NCI-H146 treated with DMSO at 0.1 percent for 48 hours (cell line): ENCODE results near the gene CENPO.
A peak's percentile ranks its signal among the peaks of the same experiment; 100 is the strongest.
"Not testable (repeated sequence)": the region's sequence is repeated elsewhere in the genome, so short reads cannot be mapped to it uniquely, and the experiment has no call there.

ENCODE experiments used
- DNase-seq: peaks from one replicate; lab custom pipeline; 2025; ENCODE audit not compliant: unreplicated experiment; lab: John Stamatoyannopoulos, UW

Gene CENPO

DNA sequence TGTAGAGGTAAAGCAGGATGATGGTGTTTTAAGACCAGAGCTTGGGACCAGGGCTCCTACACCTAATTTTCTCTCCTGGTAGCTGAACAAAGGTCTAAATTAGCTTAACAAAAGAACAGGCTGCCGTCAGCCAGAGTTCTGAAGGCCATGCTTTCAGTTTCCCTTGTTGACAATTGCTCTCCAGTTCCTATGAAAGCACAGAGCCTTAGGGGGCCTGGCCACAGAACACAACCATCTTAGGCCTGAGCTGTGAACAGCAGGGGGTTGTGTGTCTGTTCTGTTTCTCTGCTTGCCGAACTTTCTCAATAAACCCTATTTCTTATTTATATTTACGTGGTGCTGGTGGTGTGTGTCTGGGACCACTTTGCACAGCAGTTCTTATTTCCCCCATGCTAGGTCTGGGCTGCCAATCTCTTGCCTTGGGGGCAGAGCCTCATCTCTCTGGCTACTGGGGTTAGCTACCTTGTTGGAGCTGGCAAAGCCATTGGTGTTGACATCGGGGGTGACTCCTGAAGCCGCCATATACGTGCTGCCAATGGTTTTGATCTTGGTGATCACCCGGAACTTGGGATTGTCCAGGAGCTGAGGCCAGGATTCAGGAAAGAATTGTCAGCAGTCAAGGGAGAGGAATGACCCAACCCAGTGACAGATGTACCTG is 29.0 kb downstream of the CENPO start:
- peak; percentile 87 for DNase-seq

DNA sequence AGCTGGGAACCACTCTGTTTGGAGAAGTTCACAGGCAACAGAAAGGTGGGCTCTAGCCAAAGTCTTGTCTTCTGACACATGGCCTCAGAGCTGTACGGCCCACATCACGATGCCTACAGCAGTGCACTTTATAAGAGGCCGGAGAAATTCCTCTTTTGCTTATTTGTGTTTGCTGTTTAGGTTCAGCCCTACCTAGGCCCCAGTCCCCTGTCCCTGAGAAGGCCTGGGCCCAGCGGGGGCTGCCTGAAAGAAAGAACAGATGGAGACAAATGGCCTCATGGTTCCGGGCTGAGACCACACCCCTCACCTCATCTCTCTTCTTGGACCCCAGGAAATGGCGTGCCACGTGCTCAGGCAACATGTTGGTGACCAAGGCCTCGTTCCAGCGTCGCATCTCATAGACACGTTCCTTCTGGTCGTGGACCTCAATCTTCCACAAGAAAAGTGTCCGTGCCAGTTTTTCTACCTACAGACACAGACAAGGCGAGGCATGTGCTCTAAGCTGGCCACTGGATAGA is 30.9 kb downstream of the CENPO start:
- DNase-seq: no peak

DNA sequence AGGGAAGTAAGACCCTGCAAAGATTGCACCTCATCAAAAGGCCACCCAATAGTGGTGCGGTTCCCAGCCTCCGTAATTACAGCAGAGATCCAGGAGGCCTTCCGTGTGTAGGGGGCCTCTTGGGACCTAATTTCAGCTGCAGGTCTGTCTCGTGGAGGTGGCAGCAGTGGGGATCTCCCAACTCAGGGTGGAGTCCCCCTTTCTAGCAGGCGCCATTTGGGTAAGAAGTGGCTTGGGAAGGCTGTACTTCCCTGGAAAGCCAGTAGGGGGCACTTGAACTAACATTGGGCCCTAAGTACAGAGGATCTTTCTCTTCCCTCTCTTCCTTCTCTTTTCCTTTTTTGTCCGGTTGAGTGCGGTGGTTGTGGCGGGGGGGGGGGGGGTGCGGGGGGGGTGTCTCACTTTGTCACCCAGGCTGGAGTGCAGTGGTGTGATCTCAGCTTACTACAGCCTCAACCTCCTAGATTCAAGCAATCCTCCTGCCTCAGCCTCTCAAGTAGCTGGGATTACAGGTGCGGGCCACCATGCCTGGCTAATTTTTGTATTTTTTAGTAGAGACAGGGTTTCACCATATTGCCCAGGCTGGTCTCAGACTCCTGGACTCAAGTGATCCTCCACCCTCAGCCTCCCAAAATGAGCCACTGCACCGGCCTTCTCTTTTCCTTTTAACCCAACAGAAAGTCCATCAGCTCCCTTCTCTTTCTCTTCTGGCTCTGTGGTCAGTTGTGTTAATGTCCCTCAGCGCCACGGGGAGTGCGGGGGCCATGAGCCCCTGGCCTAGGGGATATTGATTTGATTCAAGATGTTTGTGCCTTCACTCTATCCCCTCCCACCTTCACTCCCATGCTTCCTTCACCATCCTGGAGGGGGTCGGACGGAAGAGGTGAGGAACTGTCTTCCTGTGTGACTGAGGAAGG is 32.0 kb downstream of the CENPO start:
- no peak for DNase-seq

DNA sequence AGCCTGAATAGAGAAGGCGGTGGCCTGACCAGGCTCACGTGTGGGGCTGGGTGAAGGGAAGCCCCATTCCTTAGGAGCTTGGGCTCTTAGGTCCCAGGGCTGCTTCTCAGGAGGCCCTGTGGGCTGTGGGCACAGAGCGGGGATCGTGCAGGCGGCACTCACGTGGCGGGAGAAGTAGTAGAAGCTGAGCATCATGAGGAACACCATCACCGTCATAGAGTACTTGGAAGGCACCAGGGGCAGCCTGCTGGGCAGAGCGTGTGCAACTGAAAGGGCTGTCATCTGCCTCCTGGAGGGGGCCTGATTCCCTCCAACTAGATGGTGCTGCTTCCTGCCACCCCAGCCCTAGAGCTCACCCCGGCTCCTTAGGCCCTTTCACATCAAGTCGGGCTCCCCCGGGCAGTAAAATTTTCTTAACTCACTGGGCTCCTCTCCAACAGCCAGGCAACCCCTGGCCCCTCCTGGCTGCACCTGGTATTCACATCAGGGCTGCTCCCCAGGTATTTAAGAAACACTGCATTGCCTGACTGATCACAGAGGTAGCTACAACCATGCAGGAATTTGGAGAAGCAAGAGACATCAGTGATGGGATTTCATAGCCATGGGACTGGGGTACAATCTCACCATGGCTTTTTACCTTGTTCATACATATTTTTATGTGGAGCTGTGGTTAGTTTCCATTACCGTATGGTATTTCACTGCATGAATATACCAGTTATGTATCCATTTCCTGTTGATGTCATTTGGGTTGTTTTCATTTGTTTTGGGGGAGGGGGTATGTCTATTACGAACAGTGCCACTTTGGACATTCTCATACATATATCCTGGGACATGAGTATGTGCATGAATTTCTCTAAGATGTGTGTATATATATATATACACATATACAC is 32.9 kb downstream of the CENPO start:
- no peak for DNase-seq

DNA sequence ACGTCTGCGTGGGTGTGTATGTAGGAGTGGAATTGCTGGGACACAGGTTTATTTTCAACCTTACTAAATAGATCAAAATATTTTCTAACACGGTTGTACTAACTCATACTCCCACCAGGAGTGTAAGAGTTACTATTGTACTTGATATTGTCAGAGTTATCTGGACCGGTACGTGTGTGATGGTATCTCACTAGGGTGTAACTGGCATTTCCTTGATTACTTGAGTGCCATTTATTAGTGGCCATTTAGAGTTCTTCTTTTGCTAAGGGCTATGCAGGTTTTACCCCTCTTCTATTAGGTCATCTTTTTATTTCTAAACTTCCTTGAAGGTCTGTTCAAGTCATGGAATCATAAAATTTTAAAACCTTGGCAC is 33.5 kb downstream of the CENPO start:
- no peak for DNase-seq

DNA sequence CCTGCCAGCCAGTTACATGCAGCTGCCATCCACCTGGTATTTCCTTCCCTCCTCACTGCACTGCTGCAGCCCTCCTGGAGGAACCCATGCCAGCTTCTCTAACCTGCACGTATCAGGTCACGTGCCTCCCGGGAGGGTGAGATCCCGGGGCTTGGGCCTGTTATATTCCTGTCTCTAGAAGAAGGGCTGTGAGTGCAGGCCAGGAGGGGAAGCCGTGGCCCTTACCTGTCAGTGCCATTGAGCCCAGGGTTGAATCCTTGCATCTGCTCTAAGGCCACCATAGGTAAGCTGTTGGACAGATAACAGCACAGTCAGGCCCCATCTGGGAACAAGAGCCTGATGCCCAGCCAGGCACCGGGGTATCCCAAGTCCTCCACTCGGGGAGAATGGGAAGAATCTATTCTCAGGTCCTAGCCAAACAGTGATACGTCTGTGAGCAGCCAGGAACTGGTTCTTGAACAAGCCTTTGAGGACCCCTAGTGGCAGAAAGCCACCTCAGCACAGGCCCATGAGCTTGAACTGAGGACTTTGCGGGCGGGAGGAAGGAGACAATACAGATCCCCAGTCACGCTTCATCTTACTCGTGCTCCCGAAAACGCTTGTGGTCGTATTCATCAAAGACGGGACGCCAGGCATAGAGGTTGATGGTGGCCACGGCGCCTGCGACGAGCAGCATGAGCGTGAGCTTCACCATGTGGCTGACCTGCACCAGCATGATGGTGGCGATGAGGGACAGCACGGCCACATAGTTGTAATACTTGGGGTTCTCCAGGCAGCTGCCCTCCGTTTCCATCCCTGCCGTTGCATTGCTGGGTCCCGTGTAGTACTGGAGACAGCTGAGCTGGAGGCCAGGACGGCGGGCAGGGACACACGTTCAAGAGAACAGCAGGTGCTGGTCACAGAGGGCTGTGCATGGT is 34.4 kb downstream of the CENPO start:
- peak; percentile 40 for DNase-seq

DNA sequence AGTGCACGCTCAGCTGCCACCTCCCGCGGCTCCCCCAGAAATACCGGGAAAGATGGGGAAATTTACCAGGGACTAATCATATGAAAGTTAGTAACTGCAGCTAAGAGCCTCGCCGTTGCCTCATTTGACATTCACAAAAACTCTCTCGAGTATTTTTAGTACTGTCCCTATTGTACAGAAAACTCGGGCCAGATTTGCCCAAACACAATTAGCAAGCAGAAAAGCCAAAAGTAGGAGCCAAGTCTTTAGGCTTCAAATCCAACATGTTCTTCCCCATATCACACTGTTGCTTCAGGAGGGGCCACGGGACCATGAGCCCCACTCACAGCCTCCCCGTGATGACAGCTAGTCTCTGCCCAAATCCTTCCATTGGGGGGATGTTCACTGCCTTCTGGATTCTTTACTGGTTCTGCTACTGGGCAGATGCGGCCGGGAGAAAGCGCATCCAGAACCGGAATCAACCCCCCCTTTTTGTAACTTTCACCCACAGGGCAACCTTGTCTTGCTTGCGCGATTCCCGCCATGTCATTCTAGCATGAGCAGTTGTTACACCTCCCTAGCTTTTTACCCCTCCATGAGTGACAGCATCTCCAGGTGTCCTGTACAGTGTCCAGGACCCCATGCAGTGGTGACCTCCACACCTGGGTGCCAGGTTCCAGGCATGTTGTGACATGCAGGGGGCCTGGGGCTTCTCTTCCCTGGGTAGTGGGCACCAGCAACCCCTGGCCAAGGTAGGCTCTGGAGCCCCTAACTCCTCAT is 35.2 kb downstream of the CENPO start:
- no peak for DNase-seq

DNA sequence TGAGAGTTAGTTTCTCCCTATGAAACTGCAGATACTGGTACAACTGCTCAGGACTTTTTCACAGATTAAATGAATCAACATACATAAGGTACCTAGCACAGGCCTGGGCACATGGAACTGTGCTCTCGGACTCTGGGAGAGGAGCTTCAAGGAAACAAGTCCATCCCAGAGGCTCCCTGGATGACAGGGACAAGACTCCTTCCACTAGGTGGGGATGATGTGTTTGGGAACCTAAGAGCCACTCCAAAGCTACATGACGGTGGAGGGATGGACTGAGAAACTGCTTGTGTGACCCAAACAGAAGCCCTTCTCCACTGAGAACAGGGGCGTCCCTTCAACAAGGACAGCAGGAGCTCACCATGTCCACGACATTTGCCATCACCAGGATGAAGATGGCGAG is 37.1 kb downstream of the CENPO start:
- no peak for DNase-seq

DNA sequence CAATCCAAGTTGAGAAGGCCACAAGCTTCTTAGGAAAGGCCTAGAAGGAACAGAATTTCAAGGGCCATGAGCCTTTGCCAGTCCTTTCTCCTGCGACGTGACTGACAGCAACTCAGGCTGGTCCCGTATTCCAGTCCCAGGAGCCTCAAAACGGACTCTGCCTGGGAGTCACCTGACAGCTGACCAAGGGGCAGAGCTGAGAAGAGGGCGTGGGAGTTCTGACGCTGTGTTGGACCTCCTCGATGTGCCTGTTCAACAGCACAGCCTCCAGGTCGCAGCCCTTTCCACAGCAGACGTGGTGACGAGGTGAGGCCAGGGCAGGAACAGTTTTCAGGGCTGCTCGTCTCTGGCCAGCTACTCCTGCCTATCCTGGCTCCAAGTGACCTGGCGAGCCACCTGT is 37.6 kb downstream of the CENPO start:
- DNase-seq: no peak

DNA sequence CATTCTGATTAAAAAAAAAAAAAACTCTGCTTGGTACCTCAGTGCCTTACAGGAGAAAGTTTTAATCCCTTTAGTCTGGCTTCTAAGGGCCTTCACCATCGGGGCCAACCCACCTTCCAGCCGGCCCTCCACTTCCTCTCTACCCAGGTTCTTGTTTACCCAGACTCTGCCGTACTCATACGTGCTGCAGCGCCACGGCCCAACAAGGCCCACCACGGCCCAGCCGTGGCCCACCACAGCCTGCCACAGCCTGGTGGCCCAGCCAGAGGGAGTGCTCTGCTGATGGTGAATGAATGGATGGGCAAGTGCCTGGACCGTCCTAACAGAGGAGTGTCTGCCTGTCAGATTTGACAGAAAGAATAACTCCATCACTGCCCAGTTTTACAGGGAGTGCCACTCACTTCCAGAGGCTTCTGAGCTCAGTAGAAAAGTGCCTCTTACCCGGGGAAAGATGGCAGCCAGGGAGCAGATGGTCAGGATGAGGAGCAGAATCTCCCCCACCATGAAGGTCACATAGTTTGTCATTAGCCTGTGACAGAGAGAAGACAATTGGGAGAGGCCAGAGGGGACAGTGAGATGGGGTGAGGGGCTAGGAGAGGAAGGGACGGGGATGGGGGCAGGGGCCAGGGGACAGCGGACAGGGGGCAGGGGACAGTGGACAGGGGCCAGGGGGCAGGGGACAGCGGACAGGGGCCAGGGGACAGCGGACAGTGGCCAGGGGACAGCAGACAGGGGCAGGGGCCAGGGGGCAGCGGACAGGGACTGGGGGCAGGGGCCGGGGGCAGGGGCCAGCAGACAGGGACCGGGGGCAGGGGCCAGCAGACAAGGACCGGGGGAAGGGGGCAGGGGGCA is 38.2 kb downstream of the CENPO start:
- DNase-seq: no peak

DNA sequence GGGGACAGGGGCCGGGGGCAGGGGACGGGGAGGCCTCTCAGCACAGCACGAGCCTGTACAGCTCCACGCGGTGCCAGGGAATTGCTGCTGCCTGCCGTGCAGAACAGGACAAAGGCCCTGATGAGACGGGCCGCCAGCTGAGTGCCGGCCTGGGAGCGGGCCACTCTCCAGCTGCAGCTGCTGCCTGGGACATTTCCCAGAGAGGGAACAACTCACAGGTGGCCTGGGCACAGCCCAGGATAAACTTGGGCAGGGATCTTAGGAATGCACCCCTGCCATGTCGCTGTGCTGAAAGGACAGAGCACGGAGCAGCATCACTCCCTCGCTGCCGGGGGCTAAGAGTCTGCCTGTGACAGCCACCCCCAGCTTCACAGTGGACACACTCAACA is 38.8 kb downstream of the CENPO start:
- no peak for DNase-seq

DNA sequence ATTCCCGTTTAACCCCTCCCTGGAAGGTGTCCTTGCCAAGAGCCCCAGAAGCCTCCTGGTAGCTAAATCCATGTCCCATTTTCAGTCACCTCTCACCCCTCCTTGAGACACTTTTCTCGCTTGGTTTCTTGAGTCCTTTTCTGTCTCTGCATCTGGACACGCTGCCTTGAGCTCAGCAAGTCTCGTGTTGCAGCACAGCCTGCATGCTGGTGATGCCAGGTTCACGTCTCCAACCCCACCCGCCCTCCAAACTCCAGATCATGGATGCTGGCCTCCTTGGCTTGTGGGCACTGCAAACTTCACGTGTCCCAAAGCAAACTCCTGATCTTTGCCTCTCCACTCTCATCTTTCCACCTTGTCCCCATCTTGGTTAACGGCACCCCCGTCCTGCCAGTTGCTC is 39.3 kb downstream of the CENPO start:
- no peak for DNase-seq

DNA sequence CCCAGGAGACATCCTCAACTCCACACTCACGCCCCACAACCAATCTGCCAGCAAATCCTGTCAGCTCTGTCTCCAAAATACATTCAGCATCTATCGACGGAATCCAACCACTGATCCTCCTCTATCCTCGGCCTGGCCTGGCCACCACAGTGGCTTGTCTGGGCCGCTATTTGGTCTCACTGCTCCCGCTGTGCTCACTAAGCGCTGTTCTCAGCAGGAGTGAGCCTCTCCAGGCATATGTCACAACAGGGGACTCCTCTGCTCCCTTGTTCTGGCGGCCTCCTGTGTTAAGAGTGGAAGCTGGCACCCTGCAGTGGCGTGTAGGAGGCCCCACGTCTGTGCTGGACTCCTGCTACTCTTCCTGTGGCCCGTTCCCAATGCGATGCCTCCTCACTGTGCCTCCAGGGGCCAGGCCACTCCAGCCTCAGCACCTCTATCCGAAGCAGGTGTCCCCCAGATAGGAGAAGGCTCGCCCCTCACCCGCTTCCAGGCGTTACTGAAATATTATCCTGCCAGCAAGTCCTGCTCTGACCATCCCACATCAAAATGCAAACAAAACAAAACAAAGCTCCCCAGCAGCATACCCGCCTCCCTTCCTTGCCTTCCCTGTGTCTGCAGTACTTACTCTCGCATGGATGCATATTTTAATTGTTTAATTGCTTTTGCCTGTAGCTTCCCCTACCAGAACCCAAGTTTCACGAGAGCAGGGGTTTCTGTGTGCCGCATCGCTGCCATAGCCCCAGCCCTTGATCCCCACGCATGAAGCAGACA is 39.9 kb downstream of the CENPO start:
- DNase-seq: peak; percentile 97

DNA sequence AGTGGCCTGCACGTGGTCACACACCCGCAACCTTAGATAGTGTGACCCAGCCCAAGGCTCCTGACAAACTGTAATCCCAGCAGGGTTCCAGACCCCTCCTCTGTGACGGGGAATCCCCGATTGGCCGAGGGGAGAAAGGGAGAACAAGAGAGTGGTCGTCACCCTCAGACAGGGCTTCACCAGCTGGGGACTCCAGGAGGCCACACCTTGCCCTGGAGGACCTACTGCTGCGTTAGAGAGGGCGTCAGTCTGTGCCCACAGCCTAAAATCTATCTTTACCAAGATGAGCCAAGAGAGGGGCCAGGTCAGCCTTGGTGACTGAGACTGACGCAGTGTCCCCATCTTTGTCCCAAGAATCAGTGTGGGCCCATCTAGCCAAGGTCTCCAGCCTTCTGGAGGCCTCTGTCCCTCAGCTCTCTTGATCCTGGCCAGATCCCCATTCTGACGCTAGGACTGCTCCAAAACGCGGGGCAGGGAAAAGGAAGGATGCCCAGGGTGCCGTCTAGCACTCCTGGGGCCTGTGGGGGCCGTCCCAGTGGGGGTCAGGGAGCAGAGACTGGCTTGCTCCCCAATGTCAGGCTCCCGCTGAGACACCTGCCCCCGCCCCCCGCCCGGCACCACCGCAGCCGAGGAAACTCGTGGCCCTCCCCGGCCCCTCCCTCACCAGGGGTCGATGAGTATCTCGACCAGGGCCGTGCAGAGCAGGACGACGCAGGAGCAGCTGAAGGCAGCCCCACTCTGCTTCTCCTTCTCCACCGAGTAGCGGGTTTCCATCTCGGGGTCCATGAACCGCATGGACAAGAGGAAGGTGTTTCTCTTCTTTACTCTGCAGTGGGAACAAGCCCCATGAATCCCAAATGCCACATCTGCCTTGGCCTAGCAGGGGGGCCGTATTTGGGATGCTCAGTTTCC is 40.9 kb downstream of the CENPO start:
- no peak for DNase-seq

DNA sequence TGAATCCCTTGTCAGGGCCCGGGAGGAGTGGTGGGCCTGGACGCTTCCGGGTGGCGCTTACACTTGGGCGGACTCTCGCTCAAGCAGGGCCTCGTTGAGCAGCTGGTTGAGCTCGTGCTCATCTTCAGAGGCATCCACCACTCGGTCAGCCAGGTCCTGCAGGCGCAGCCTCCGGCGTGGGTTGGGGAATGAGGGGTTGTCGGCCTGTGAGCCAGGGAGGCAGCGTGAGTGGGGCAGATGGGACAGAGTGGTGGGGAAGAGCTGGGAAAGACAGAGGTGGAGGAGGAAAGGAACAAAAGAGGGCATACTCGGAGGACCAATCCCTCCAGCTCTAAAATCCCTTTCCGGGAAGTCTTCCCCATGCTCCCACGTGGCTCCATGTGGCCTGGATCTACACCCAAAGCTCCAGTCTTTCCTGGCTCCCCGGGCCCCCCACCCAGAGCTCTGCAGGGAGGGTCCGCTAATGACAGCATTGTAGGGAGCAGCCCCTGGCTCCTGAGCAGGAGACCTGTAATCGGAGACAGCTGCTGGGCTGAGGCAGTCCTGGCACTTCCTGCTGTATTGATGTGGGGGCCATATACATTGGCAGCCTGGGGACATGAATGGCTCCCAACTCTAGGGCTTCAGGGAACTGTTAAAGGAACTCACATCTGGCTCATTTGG is 41.6 kb downstream of the CENPO start:
- no peak for DNase-seq

DNA sequence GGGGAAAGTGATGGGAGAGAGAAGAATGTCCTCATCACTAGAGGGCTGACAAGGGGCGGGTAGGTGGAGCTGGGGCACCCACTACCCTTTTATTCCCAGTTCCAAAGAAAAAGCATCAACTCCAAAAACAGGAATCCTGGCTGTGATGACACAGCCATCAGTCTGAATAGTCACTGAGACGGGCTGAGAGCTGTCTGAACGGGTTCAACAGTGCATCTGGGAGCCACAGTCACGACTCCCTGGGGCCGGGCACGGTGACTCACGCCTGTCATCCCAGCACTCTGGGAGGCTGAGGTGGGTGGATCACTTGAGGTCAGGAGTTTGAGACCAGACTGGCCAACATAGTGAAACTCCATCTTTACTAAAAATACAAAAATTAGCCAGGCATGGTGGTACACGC is 42.2 kb downstream of the CENPO start:
- not testable (repeated sequence) for DNase-seq
